IPS-20b (cell line): ENCODE results near the gene CCBE1.
"Not testable (repeated sequence)": the region's sequence is repeated elsewhere in the genome, so short reads cannot be mapped to it uniquely, and the experiment has no call there.

Experiments
- H3K27ac ChIP-seq: one replicate; pipeline ENCODE4 v1.5.1; 2013; ENCODE audit warnings: low read length
- H3K27me3 ChIP-seq: 2 replicates; pipeline ENCODE4 v1.6.1; 2013; ENCODE audit warnings: mild to moderate bottlenecking, low read length, inconsistent platforms; ENCODE audit not compliant: insufficient read depth
- H3K36me3 ChIP-seq: 2 replicates; pipeline ENCODE4 v1.6.1; 2013; ENCODE audit warnings: low read depth, mild to moderate bottlenecking, inconsistent platforms, low read length, moderate library complexity; ENCODE audit not compliant: insufficient read depth
- H3K4me1 ChIP-seq: 2 replicates; pipeline ENCODE4 v1.6.1; 2013; ENCODE audit warnings: mild to moderate bottlenecking, control low read depth, inconsistent platforms, low read length, moderate library complexity; ENCODE audit not compliant: insufficient read depth
- H3K4me3 ChIP-seq: 2 replicates; pipeline ENCODE4 v1.5.1; 2013; ENCODE audit warnings: mild to moderate bottlenecking, low read length, inconsistent platforms
- H3K9ac ChIP-seq: 2 replicates; pipeline ENCODE4 v1.6.1; 2013; ENCODE audit warnings: low read depth, mild to moderate bottlenecking, inconsistent platforms, low read length, moderate library complexity
- H3K9me3 ChIP-seq: 2 replicates; pipeline ENCODE4 v1.6.1; 2013; ENCODE audit warnings: mild to moderate bottlenecking, low read depth, low read length, inconsistent platforms; ENCODE audit not compliant: insufficient read depth

The CCBE1 gene

GRCh38 chr18:59714096-59714495, 16.9 kb upstream of the CCBE1 start:
- not testable (repeated sequence) for H3K36me3 ChIP-seq, H3K4me3 ChIP-seq, H3K4me1 ChIP-seq, H3K9ac ChIP-seq, H3K27ac ChIP-seq, H3K27me3 ChIP-seq, H3K9me3 ChIP-seq

GRCh38 chr18:59712311-59712710, 15.1 kb upstream of the CCBE1 start:
- Histone ChIP-seq H3K4me1 (peaks cover 9% of the 10 kb centered on the region; the same call in 1 of the 2 replicates), H3K9ac (no peak overlapping the region), H3K36me3 (no peaks in the 10 kb centered on the region), H3K4me3 (no peak overlapping the region), H3K9me3 (no peaks in the 10 kb centered on the region), H3K27ac (no peak overlapping the region), H3K27me3 (no peaks in the 10 kb centered on the region)

GRCh38 chr18:59708988-59709387, 11.8 kb upstream of the CCBE1 start:
- H3K9ac ChIP-seq: no peak overlapping the region
- H3K27ac ChIP-seq: no peak overlapping the region

GRCh38 chr18:59707306-59707705, 10.1 kb upstream of the CCBE1 start:
- H3K36me3 ChIP-seq: no peaks in the 10 kb centered on the region
- H3K4me3 ChIP-seq: no peak overlapping the region
- no peak overlapping the region for H3K9ac ChIP-seq
- H3K27me3 ChIP-seq: no peaks in the 10 kb centered on the region
- H3K27ac ChIP-seq: no peak overlapping the region
- H3K9me3 ChIP-seq: no peaks in the 10 kb centered on the region
- H3K4me1 ChIP-seq: peaks cover 13% of the 10 kb centered on the region; the same call in 1 of the 2 replicates

More at GRCh38 chr18:59708988-59709387, 11.8 kb upstream of the CCBE1 start:
- Histone ChIP-seq H3K36me3 (no peaks in the 10 kb centered on the region), H3K4me1 (peaks cover 13% of the 10 kb centered on the region; the same call in 1 of the 2 replicates), H3K4me3 (no peak overlapping the region), H3K27me3 (no peaks in the 10 kb centered on the region), H3K9me3 (no peaks in the 10 kb centered on the region)

GRCh38 chr18:59706499-59706898, 9.3 kb upstream of the CCBE1 start:
- Histone ChIP-seq H3K27me3 (no peaks in the 10 kb centered on the region), H3K4me3 (no peak overlapping the region), H3K4me1 (peaks cover 13% of the 10 kb centered on the region; the same call in 1 of the 2 replicates), H3K36me3 (no peaks in the 10 kb centered on the region), H3K9ac (no peak overlapping the region), H3K9me3 (no peaks in the 10 kb centered on the region), H3K27ac (no peak overlapping the region)

- Histone ChIP-seq H3K4me3 (no peak overlapping the region), H3K9me3 (no peaks in the 10 kb centered on the region), H3K9ac (no peak overlapping the region), H3K27ac (no peak overlapping the region), H3K36me3 (no peaks in the 10 kb centered on the region), H3K27me3 (no peaks in the 10 kb centered on the region), H3K4me1 (peaks cover 26% of the 10 kb centered on the region)
Measured at GRCh38 chr18:59705145-59705544, 7.9 kb upstream of the CCBE1 start.

GRCh38 chr18:59704146-59704545, 6.9 kb upstream of the CCBE1 start:
- Histone ChIP-seq H3K36me3 (no peaks in the 10 kb centered on the region), H3K4me1 (peaks cover 27% of the 10 kb centered on the region), H3K9me3 (no peaks in the 10 kb centered on the region), H3K27ac (no peak overlapping the region), H3K9ac (no peak overlapping the region), H3K4me3 (no peak overlapping the region), H3K27me3 (peaks cover 7% of the 10 kb centered on the region)

GRCh38 chr18:59701272-59701671, 4.0 kb upstream of the CCBE1 start:
- no peak overlapping the region for H3K9ac ChIP-seq
- H3K27me3 ChIP-seq: peaks cover 35% of the 10 kb centered on the region

GRCh38 chr18:59700535-59700967, 3.3 kb upstream of the CCBE1 start:
- Histone ChIP-seq H3K36me3 (no peaks in the 10 kb centered on the region), H3K27me3 (peaks cover 43% of the 10 kb centered on the region), H3K9me3 (no peaks in the 10 kb centered on the region), H3K4me1 (peaks cover 31% of the 10 kb centered on the region; the same call in 1 of the 2 replicates), H3K27ac (no peak overlapping the region), H3K9ac (no peak overlapping the region), H3K4me3 (no peak overlapping the region)

More at GRCh38 chr18:59701272-59701671, 4.0 kb upstream of the CCBE1 start:
- Histone ChIP-seq H3K4me1 (peaks cover 26% of the 10 kb centered on the region; the same call in 1 of the 2 replicates), H3K27ac (no peak overlapping the region), H3K36me3 (no peaks in the 10 kb centered on the region), H3K4me3 (no peak overlapping the region), H3K9me3 (no peaks in the 10 kb centered on the region)

GRCh38 chr18:59699750-59700534, 2.7 kb upstream of the CCBE1 start:
- H3K4me1 ChIP-seq: peaks cover 33% of the 10 kb centered on the region; the same call in 1 of the 2 replicates
- no peaks in the 10 kb centered on the region for H3K9me3 ChIP-seq
- no peak overlapping the region for H3K4me3 ChIP-seq
- H3K36me3 ChIP-seq: no peaks in the 10 kb centered on the region
- peaks cover 49% of the 10 kb centered on the region for H3K27me3 ChIP-seq
- H3K27ac ChIP-seq: no peak overlapping the region
- H3K9ac ChIP-seq: no peak overlapping the region

GRCh38 chr18:59699061-59699460, 1.8 kb upstream of the CCBE1 start:
- Histone ChIP-seq H3K36me3 (no peaks in the 10 kb centered on the region), H3K4me1 (peaks cover 33% of the 10 kb centered on the region; the same call in 1 of the 2 replicates), H3K4me3 (no peak overlapping the region), H3K27ac (no peak overlapping the region), H3K9ac (no peak overlapping the region), H3K27me3 (peaks cover 57% of the 10 kb centered on the region), H3K9me3 (no peaks in the 10 kb centered on the region)
